ENCODE data around the gene DDX23. TPM values are rescaled to one million over a fixed set of nuclear protein-coding genes. Genes with fewer than 3 reads are reported as not detected.

The DDX23 gene
- total and polyA plus RNA-seq, 2 of the 4 experiments (the other 2 are of a cell fraction), result 61.8 to 81.9 TPM

GRCh38 chr12:48782457-48783395, 69.2 kb downstream of the DDX23 start (continued):
- TF ChIP-seq MAFK (IDR thresholded peaks at IDR 0.05; ENCODE audit: low read depth, low read length) (no peak), CHD1 (IDR thresholded peaks at IDR 0.05; ENCODE audit: low read depth, low read length) (no peak)

- Histone ChIP-seq H2AK9ac (replicated peaks; ENCODE audit: low read depth, low read length, poor library complexity) (no peak overlapping the region), H3K14ac (replicated peaks; ENCODE audit: low read depth, low read length) (no peak overlapping the region), H4K20me1 (ENCODE audit: insufficient read depth, low read length) (peaks cover 28% of the 10 kb centered on the region), H3K23ac (ENCODE audit: low read depth, low read length) (no peak overlapping the region), H4K8ac (ENCODE audit: low read depth in 2 of 2, low read length in 2 of 2) (no peak overlapping the region), H2BK20ac (ENCODE audit: low read depth, low read length) (no peak overlapping the region), H2AFZ (replicated peaks; ENCODE audit: low read length, poor library complexity) (no peak overlapping the region), H3K18ac (ENCODE audit: low read depth, low read length) (no peak overlapping the region), H2BK5ac (ENCODE audit: low read depth, low read length, poor library complexity, severe bottlenecking) (no peak overlapping the region), H3K4me2 (ENCODE audit: low read depth, low read length) (no peak overlapping the region), H3K9me1 (ENCODE audit: insufficient read depth, low read length) (peaks cover 27% of the 10 kb centered on the region), H4K91ac (ENCODE audit: insufficient read depth, low read depth, low read length) (no peak overlapping the region), H4K5ac (ENCODE audit: low read depth, low read length) (no peak overlapping the region), H3K9ac (ENCODE audit: low read depth, low read length) (no peak overlapping the region), H3K27ac (ENCODE audit: insufficient read depth, low read length) (no peak overlapping the region), H2BK15ac (ENCODE audit: low read depth, low read length) (no peak overlapping the region), H3K79me1 (ENCODE audit: low read depth in 1 of 2, low read length in 2 of 2) (peaks cover 55 to 71% of the 10 kb centered on the region in 2 experiments), H3K4ac (ENCODE audit: low read depth, low read length) (no peak overlapping the region), H2BK120ac (ENCODE audit: low read depth, low read length) (no peak overlapping the region), H3K9me3 (ENCODE audit: control insufficient read depth, insufficient read depth, low read length) (no peaks in the 10 kb centered on the region), H2AK5ac (ENCODE audit: low read depth, low read length) (no peak overlapping the region), H3K56ac (ENCODE audit: extremely low read depth, insufficient read depth, low read length) (no peak overlapping the region), H3K27me3 (ENCODE audit: control insufficient read depth, insufficient read depth, low read length) (no peaks in the 10 kb centered on the region), H3K36me3 (ENCODE audit: control insufficient read depth, insufficient read depth, low read length) (peaks cover 24% of the 10 kb centered on the region; the same call in 1 of the 2 replicates), H3K4me1 (ENCODE audit: control insufficient read depth, insufficient read depth, low read length) (peaks cover 14% of the 10 kb centered on the region), H3K4me3 (ENCODE audit: insufficient read depth, low read depth, low read length) (no peak overlapping the region)
- dilution Hi-C loops (cut with HindIII; ENCODE audit: low sequenced_read_pairs, unreplicated experiment), result no loop called here
- ChIA-PET CTCF (no interaction called here), POLR2A (ENCODE audit: unreplicated experiment) (no interaction called here)
- no TSS peak for BruUV-seq (replicated peaks)
- ATAC-seq (ENCODE audit: low read depth) (no peak), DNase-seq (no peak)
- in situ Hi-C loops (cut with MboI; ENCODE audit: low sequenced_read_pairs), result loop anchor here (25.0 kb wide), 1 partner anchor 245 kb away; the partner anchor contains the start of gene OR8S1
- 54% methylated on average over 2 of the region's 9 CpGs; no CpG with 5 or more reads in 1 of the 2 experiments for WGBS, 2 experiments (ENCODE audit: extremely low coverage in 2 of 2, insufficient read length in 1 of 2)
- intact Hi-C loops (cut with micrococcal nuclease), result no loop called here
- TF ChIP-seq RAD21 (IDR thresholded peaks at IDR 0.05; ENCODE audit: low read length) (no peak), ELK1 (IDR thresholded peaks at IDR 0.05; ENCODE audit: borderline replicate concordance, low read depth, low read length) (no peak), MXI1 (IDR thresholded peaks at IDR 0.05; ENCODE audit: borderline replicate concordance, low read depth, low read length) (no peak), MAZ (IDR thresholded peaks at IDR 0.05; ENCODE audit: borderline replicate concordance, low read depth, low read length) (no peak), CTCF (conservative IDR thresholded peaks at IDR 0.05; ENCODE audit: low read depth, low read length) (no peak), CEBPB (IDR thresholded peaks at IDR 0.05; ENCODE audit: low read depth, low read length) (no peak), FOS (IDR thresholded peaks at IDR 0.05; ENCODE audit: low read depth, low read length) (no peak), NFE2L2 (IDR thresholded peaks at IDR 0.05; ENCODE audit: low read depth, low read length) (no peak)
Observed at GRCh38 chr12:48781750-48782456, 70.1 kb downstream of the DDX23 start.
